Pancreas (tissue), 10 donors: ENCODE measurements around the gene C3orf20. TPM values are rescaled to one million over a fixed set of nuclear protein-coding genes. Genes with fewer than 3 reads are reported as not detected.
"Not testable (repeated sequence)": the region's sequence is repeated elsewhere in the genome, so short reads cannot be mapped to it uniquely, and the experiment has no call there.

Experiments used
- ATAC-seq, 4 donors: fragments of 200-7000 bp; cut with Tn5 transposase; one replicate each; pipeline versions ENCODE4 v1.8.0 to v1.9.1; 2020; ENCODE audit warnings: mild to moderate bottlenecking in 4 of 4, moderate library complexity in 4 of 4
- DNase-seq, 6 donors: peaks; one replicate each; pipeline ENCODE4 v3.0.0-alpha.2; 2020
- FAIRE-seq: peaks from 2 replicates; lab custom pipeline; 2012; peaks lifted over from hg19 to GRCh38; lab: Jason Lieb, UNC
- H3K27ac ChIP-seq, 4 donors: fragments of 200-600 bp; sonication (generic); 1 replicate in 3 of 4; 2 replicates in 1 of 4; pipeline versions ENCODE4 v1.5.0 to v1.8.0; 2020
- H3K27me3 ChIP-seq, 4 donors: fragments of 200-600 bp; one replicate each; pipeline ENCODE4 v1.8.0; 2021
- H3K36me3 ChIP-seq, 3 donors: fragments of 200-600 bp; sonication (generic) in 1 of 3; one replicate each; pipeline versions ENCODE4 v1.5.0 to v1.8.0; 2020 to 2021
- H3K4me1 ChIP-seq, 3 donors: fragments of 200-600 bp; one replicate each; pipeline ENCODE4 v1.8.0; 2021
- H3K4me3 ChIP-seq, 4 donors: fragments of 200-600 bp; sonication (generic) in 2 of 4; one replicate each; pipeline versions ENCODE4 v1.5.0 to v1.8.0; 2020 to 2021
- H3K9me3 ChIP-seq, 4 donors: fragments of 200-600 bp; one replicate each; pipeline ENCODE4 v1.8.0; 2021
- CTCF ChIP-seq, 4 donors: fragments of 200-600 bp; sonication (generic) in 3 of 4; IDR thresholded peaks; one replicate each; pipeline versions ENCODE4 v1.5.0 to v1.8.0; 2021; ENCODE audit warnings: antibody characterized with exemption in 4 of 4
- WGBS, 2 donors: extraction: QIAGEN DNeasy Blood & Tissue Kit; methylation state at CpG; one replicate each; pipeline ENCODE4 v1.1.7; 2013; 5-methylcytosine and 5-hydroxymethylcytosine counted together
- intact Hi-C, 3 donors: fragments of 100-400 bp; cut with DNase I; formaldehyde crosslinking; loops; one replicate each; pipeline versions ENCODE4 v1.11.1 to v1.14.2; 2022
- polyA plus RNA-seq, 2 donors: library from polyadenylated mRNA; stranded (reverse); fragments of 200-250 nt; gene quantifications; one replicate each; pipeline ENCODE4 v1.2.3, GENCODE V29; 2013
- total RNA-seq, 6 donors: library from RNA; stranded (reverse); fragmentation: NEBNext Ultra II Directional in 4 of 6; extraction: Animal tissue kit (Norgen Biotek cat#: 25700) in 4 of 6; gene quantifications; one replicate each; pipeline versions ENCODE4 v1.2.1 to v1.2.4, GENCODE V29; 2021 to 2023
- donor health status: healthy with polysubstance abuse.
- donor health status: DM: no; HTN: no; CAD: no; lungs with moderate emphysema.
- donor health status: DM: no; HTN: no; CAD: no.
- donor health status: control.
- donor health status: control.
- donor health status: Bipolar disorder and iron deficiency.
- donor health status: DM: yes; HTN: yes; CAD: no.
- donor health status: DM: no; HTN: no; CAD: no.
- donor health status: DM: no; HTN: no; CAD: no.
- donor health status: DM: yes; HTN: yes; CAD: no.

The C3orf20 gene
- total and polyA plus RNA-seq, 8 donors = 0.02 to 0.12 (median 0.06) TPM; not detected in 3

- ATAC-seq = peak in 2 of 4 donors; percentile 39 to 41
- Histone ChIP-seq H3K4me1 (no peaks in the 10 kb centered on the region), H3K27ac (no peak overlapping the region), H3K4me3 (no peak overlapping the region), H3K9me3 (no peaks in the 10 kb centered on the region), H3K27me3 (peaks cover 0 to 8% (median 0%) of the 10 kb centered on the region in 4 donors), H3K36me3 (no peaks in the 10 kb centered on the region)
- no peak for TF ChIP-seq CTCF (IDR thresholded peaks at IDR 0.05)
- DNase-seq = no peak
- WGBS, 2 donors = 48 to 55% methylated on average over 8 of the region's 8 CpGs
- intact Hi-C loops = no loop called here
- FAIRE-seq = no peak
Measured at GRCh38 chr3:14806641-14807263, 131.8 kb downstream of the C3orf20 start.

GRCh38 chr3:14808025-14808424, 133.1 kb downstream of the C3orf20 start:
- no peak for ATAC-seq
- DNase-seq = no peak
- Histone ChIP-seq H3K27ac (no peak overlapping the region), H3K4me1 (no peaks in the 10 kb centered on the region), H3K36me3 (no peaks in the 10 kb centered on the region), H3K9me3 (no peaks in the 10 kb centered on the region), H3K27me3 (peaks cover 0 to 8% (median 0%) of the 10 kb centered on the region in 4 donors), H3K4me3 (no peak overlapping the region)
- intact Hi-C loops = no loop called here
- TF ChIP-seq CTCF (IDR thresholded peaks at IDR 0.05) = no peak
- FAIRE-seq = no peak

GRCh38 chr3:14808502-14809266, 133.7 kb downstream of the C3orf20 start:
- H3K27ac ChIP-seq = no peak overlapping the region
- DNase-seq (no peak), FAIRE-seq (no peak), ATAC-seq (no peak)
- no peaks in the 10 kb centered on the region for H3K9me3 ChIP-seq
- intact Hi-C loops = no loop called here
- no peaks in the 10 kb centered on the region for H3K4me1 ChIP-seq
- H3K36me3 ChIP-seq = no peaks in the 10 kb centered on the region
- H3K27me3 ChIP-seq = peaks cover 0 to 8% (median 0%) of the 10 kb centered on the region in 4 donors
- no peak overlapping the region for H3K4me3 ChIP-seq
- 57% methylated on average over 5 of the region's 5 CpGs for WGBS, 2 donors
- TF ChIP-seq CTCF (IDR thresholded peaks at IDR 0.05) = no peak

GRCh38 chr3:14809611-14810010, 134.7 kb downstream of the C3orf20 start:
- H3K36me3 ChIP-seq, FAIRE-seq, intact Hi-C loops, H3K27ac ChIP-seq, ATAC-seq, DNase-seq, H3K27me3 ChIP-seq, H3K4me1 ChIP-seq, H3K4me3 ChIP-seq, H3K9me3 ChIP-seq: not testable (repeated sequence)
- 30 to 32% methylated on average over 9 of the region's 9 CpGs for WGBS, 2 donors

GRCh38 chr3:14810070-14810791, 135.3 kb downstream of the C3orf20 start:
- no peak for DNase-seq
- Histone ChIP-seq H3K27ac (no peak overlapping the region), H3K4me3 (peak overlapping the region in 2 of 4 donors; percentile 23 to 36), H3K9me3 (no peaks in the 10 kb centered on the region), H3K27me3 (peaks cover 0 to 8% (median 0%) of the 10 kb centered on the region in 4 donors), H3K36me3 (no peaks in the 10 kb centered on the region), H3K4me1 (no peaks in the 10 kb centered on the region)
- ATAC-seq = peak in 3 of 4 donors; percentile 26 to 56 (median 46)
- no peak for TF ChIP-seq CTCF (IDR thresholded peaks at IDR 0.05)
- intact Hi-C loops = no loop called here
- WGBS, 2 donors = 3 to 7% methylated on average over 33 to 81 of the region's 85 CpGs
- no peak for FAIRE-seq
